ENCODE results near the gene LARP4B.

Gene LARP4B

GRCh38 chr10:972763-973162 lies 41.3 kb upstream of the LARP4B start:
- H3K27ac ChIP-seq: no peak overlapping the region
- no peak for TF ChIP-seq CTCF (conservative IDR thresholded peaks at IDR 0.05)

GRCh38 chr10:971613-972012 lies 40.1 kb upstream of the LARP4B start:
- TF ChIP-seq CTCF (conservative IDR thresholded peaks at IDR 0.05): no peak
- H3K27ac ChIP-seq: peak overlapping the region; percentile 60

- no peak for TF ChIP-seq CTCF (conservative IDR thresholded peaks at IDR 0.05)
- peak overlapping the region; percentile 60 for H3K27ac ChIP-seq
Observed at GRCh38 chr10:971150-971542, 39.6 kb upstream of the LARP4B start.

- peak overlapping the region; percentile 60 for H3K27ac ChIP-seq
- TF ChIP-seq CTCF (conservative IDR thresholded peaks at IDR 0.05): no peak
Observed at GRCh38 chr10:970311-971149, 39.0 kb upstream of the LARP4B start.

- TF ChIP-seq CTCF (conservative IDR thresholded peaks at IDR 0.05): no peak
- H3K27ac ChIP-seq: peak overlapping the region; percentile 60
Observed at GRCh38 chr10:969473-970150, 38.1 kb upstream of the LARP4B start.

GRCh38 chr10:968546-969199 lies 37.2 kb upstream of the LARP4B start:
- TF ChIP-seq CTCF (conservative IDR thresholded peaks at IDR 0.05): no peak
- no peak overlapping the region for H3K27ac ChIP-seq

Data from VCaP (cell line).